Right lobe of liver (tissue), 4 donors: ENCODE data around the gene ASB9.

Source experiments
- CTCF ChIP-seq, 4 donors: fragments of 200-600 bp in 3 of 4; fragments of 450-650 bp in 1 of 4; IDR thresholded peaks; one replicate each; pipeline versions ENCODE4 v1.5.1 to v1.8.0; 2016 to 2022; ENCODE audit warnings: antibody characterized with exemption in 4 of 4, mild to moderate bottlenecking in 2 of 4
- POLR2A ChIP-seq: fragments of 450-650 bp; IDR thresholded peaks from one replicate; pipeline ENCODE4 v1.6.1; 2017; ENCODE audit warnings: antibody characterized with exemption, mild to moderate bottlenecking
- donor health status: DM: no; HTN: no; CAD: no.
- donor health status: DM: no; HTN: no; CAD: no.
- donor health status: DM: no; HTN: yes; CAD: no.

- no peak for TF ChIP-seq CTCF (IDR thresholded peaks at IDR 0.05)
- no peak for TF ChIP-seq POLR2A
These were observed 63.6 kb downstream of the ASB9 start for GRCh38 chrX:15206306-15206705.
